H9 (cell line): ENCODE measurements around the gene MCF2L. TPM values are rescaled to one million over a fixed set of nuclear protein-coding genes. Genes with fewer than 3 reads are reported as not detected.
A peak's percentile ranks its signal among the peaks of the same experiment; 100 is the strongest.

Experiments used
- DNase-seq: peaks from one replicate; pipeline ENCODE4 v3.0.0-alpha.2; 2017
- H2AFZ ChIP-seq: one replicate; pipeline ENCODE4 v1.6.1; 2013; ENCODE audit warnings: mild to moderate bottlenecking, low read length, control low read depth, moderate library complexity
- H2AK5ac ChIP-seq: 2 replicates; pipeline ENCODE4 v1.6.1; 2013; ENCODE audit warnings: low read length, control low read depth, mixed read lengths; ENCODE audit not compliant: insufficient read length
- H2BK120ac ChIP-seq: one replicate; pipeline ENCODE4 v1.6.1; 2013; ENCODE audit warnings: low read depth, mild to moderate bottlenecking, low read length, control low read depth, inconsistent platforms; ENCODE audit not compliant: poor library complexity, severe bottlenecking
- H2BK12ac ChIP-seq: 2 replicates; pipeline ENCODE4 v1.6.1; 2013; ENCODE audit warnings: low read length, control low read depth, mixed read lengths, low read depth; ENCODE audit not compliant: insufficient read length
- H2BK15ac ChIP-seq: 2 replicates; pipeline ENCODE4 v1.6.1; 2013; ENCODE audit warnings: low read depth, low read length, control low read depth
- H2BK20ac ChIP-seq: one replicate; pipeline ENCODE4 v1.6.1; 2013; ENCODE audit warnings: low read depth, mild to moderate bottlenecking, low read length, control low read depth, inconsistent platforms; ENCODE audit not compliant: poor library complexity, severe bottlenecking
- H2BK5ac ChIP-seq: 2 replicates; pipeline ENCODE4 v1.6.1; 2013; ENCODE audit warnings: low read length, control low read depth, mixed read lengths; ENCODE audit not compliant: insufficient read length
- H3K14ac ChIP-seq: 2 replicates; pipeline ENCODE4 v1.6.1; 2013; ENCODE audit warnings: low read length, control low read depth; ENCODE audit not compliant: insufficient read depth
- H3K18ac ChIP-seq: 2 replicates; pipeline ENCODE4 v1.6.1; 2013; ENCODE audit warnings: low read depth, mild to moderate bottlenecking, mixed read lengths, low read length, control low read depth; ENCODE audit not compliant: insufficient read length
- H3K23ac ChIP-seq: 2 replicates; pipeline ENCODE4 v1.6.1; 2013; ENCODE audit warnings: low read length, control low read depth, mixed read lengths, low read depth; ENCODE audit not compliant: insufficient read length
- H3K23me2 ChIP-seq: 2 replicates; pipeline ENCODE4 v1.6.1; 2013; ENCODE audit warnings: low read depth, mild to moderate bottlenecking, mixed read lengths, low read length, control low read depth; ENCODE audit not compliant: insufficient read length, poor library complexity, severe bottlenecking
- H3K27ac ChIP-seq: 2 replicates; pipeline ENCODE4 v1.5.1; 2013; ENCODE audit warnings: low read length, control low read depth, mixed read lengths, low read depth; ENCODE audit not compliant: insufficient read length
- H3K27me3 ChIP-seq: 2 replicates; pipeline ENCODE4 v1.6.1; 2013; ENCODE audit warnings: low read length, control low read depth, inconsistent platforms; ENCODE audit not compliant: insufficient read depth
- H3K4ac ChIP-seq: 2 replicates; pipeline ENCODE4 v1.6.1; 2013; ENCODE audit warnings: low read depth, mild to moderate bottlenecking, control low read depth, inconsistent platforms, low read length, moderate library complexity
- H3K4me1 ChIP-seq: 2 replicates; pipeline ENCODE4 v1.6.1; 2013; ENCODE audit warnings: low read length, control low read depth, inconsistent platforms; ENCODE audit not compliant: insufficient read depth
- H3K4me2 ChIP-seq: 2 replicates; pipeline ENCODE4 v1.6.1; 2013; ENCODE audit warnings: low read length, control low read depth, mixed read lengths; ENCODE audit not compliant: insufficient read length, insufficient read depth
- H3K56ac ChIP-seq: 2 replicates; pipeline ENCODE4 v1.6.1; 2013; ENCODE audit warnings: low read depth, mild to moderate bottlenecking, mixed read lengths, low read length, control low read depth; ENCODE audit not compliant: insufficient read length
- H3K79me1 ChIP-seq: 2 replicates; pipeline ENCODE4 v1.6.1; 2013; ENCODE audit warnings: low read depth, mild to moderate bottlenecking, moderate library complexity, low read length, control low read depth, inconsistent platforms; ENCODE audit not compliant: insufficient read depth, poor library complexity, severe bottlenecking
- H3K79me2 ChIP-seq: 2 replicates; pipeline ENCODE4 v1.6.1; 2013; ENCODE audit warnings: low read length, control low read depth, inconsistent platforms; ENCODE audit not compliant: insufficient read depth
- H3K9ac ChIP-seq: 2 replicates; pipeline ENCODE4 v1.6.1; 2013; ENCODE audit warnings: low read length, control low read depth, mixed read lengths; ENCODE audit not compliant: insufficient read length; ENCODE audit errors: extremely low read depth
- H3K9me3 ChIP-seq: one replicate; pipeline ENCODE4 v1.6.1; 2013; ENCODE audit warnings: low read depth, low read length, inconsistent platforms; ENCODE audit not compliant: control insufficient read depth
- H3T11ph ChIP-seq: one replicate; pipeline ENCODE4 v1.6.1; 2013; ENCODE audit warnings: mild to moderate bottlenecking, low read length, control low read depth, inconsistent platforms
- H4K20me1 ChIP-seq: one replicate; pipeline ENCODE4 v1.6.1; 2013; ENCODE audit not compliant: control insufficient read depth, insufficient read length, insufficient read depth
- H4K5ac ChIP-seq: 2 replicates; pipeline ENCODE4 v1.6.1; 2013; ENCODE audit warnings: low read depth, mild to moderate bottlenecking, mixed read lengths, low read length, control low read depth; ENCODE audit not compliant: insufficient read length
- H4K8ac ChIP-seq: replicated peaks from 2 replicates; pipeline ENCODE4 v1.6.1; 2013; ENCODE audit warnings: low read length, control low read depth, mixed read lengths, low read depth; ENCODE audit not compliant: insufficient read length
- H4K91ac ChIP-seq: 2 replicates; pipeline ENCODE4 v1.6.1; 2013; ENCODE audit warnings: low read depth, mild to moderate bottlenecking, moderate library complexity, mixed read lengths, low read length, control low read depth; ENCODE audit not compliant: insufficient read length
- H3K27ac Mint-ChIP-seq, 3 experiments: 2 replicates in 2 of 3; 3 replicates in 1 of 3; pipeline ENCODE4 v1.8.0; 2020 to 2021; ENCODE audit warnings: mixed read lengths in 3 of 3, mild to moderate bottlenecking in 1 of 3, moderate library complexity in 1 of 3
- H3K27me3 Mint-ChIP-seq: 2 replicates; pipeline ENCODE4 v1.8.0; 2021; ENCODE audit warnings: low read depth, mild to moderate bottlenecking, moderate library complexity, mixed read lengths
- H3K36me3 Mint-ChIP-seq, 3 experiments: 2 replicates in 2 of 3; 3 replicates in 1 of 3; pipeline ENCODE4 v1.8.0; 2020 to 2021; ENCODE audit warnings: low read depth in 3 of 3, mixed read lengths in 3 of 3; ENCODE audit not compliant: insufficient read depth in 1 of 3
- H3K4me1 Mint-ChIP-seq, 2 experiments: 2 replicates each; pipeline ENCODE4 v1.8.0; 2020; ENCODE audit warnings: mixed read lengths in 2 of 2
- H3K4me3 Mint-ChIP-seq, 2 experiments: 2 replicates in 1 of 2; 3 replicates in 1 of 2; pipeline ENCODE4 v1.8.0; 2020 to 2021; ENCODE audit warnings: mild to moderate bottlenecking in 2 of 2, mixed read lengths in 2 of 2, moderate library complexity in 1 of 2
- H3K9me3 Mint-ChIP-seq, 2 experiments: 2 replicates in 1 of 2; 3 replicates in 1 of 2; pipeline ENCODE4 v1.8.0; 2020; ENCODE audit warnings: mild to moderate bottlenecking in 2 of 2, mixed read lengths in 2 of 2, moderate library complexity in 1 of 2
- CTCF ChIP-seq: fragments of 200-600 bp; sonication (generic); conservative IDR thresholded peaks from 3 replicates; pipeline ENCODE4 v1.8.0; 2021; ENCODE audit warnings: antibody characterized with exemption, mild to moderate bottlenecking
- WGBS: extraction: QIAGEN DNeasy Blood & Tissue Kit; methylation state at CpG from one replicate; pipeline ENCODE4 v1.1.7; 2013; ENCODE audit warnings: missing lambda C conversion rate, low lambda C conversion rate, mixed read lengths; ENCODE audit not compliant: insufficient read length; ENCODE audit errors: extremely low coverage; 5-methylcytosine and 5-hydroxymethylcytosine counted together
- total RNA-seq: library from RNA; stranded (reverse); gene quantifications from 2 replicates; pipeline ENCODE4 v1.2.1, GENCODE V29; 2021

MCF2L gene
- total RNA-seq, 1 experiment from 2014 or later = 18.5 TPM

GRCh38 chr13:113121928-113122471, 153.0 kb downstream of the MCF2L start:
- H3K23ac ChIP-seq = no peak overlapping the region
- H3K4me1 Mint-ChIP-seq = peaks cover 10 to 15% of the 10 kb centered on the region in 2 experiments
- H3K27me3 Mint-ChIP-seq = peaks cover 24% of the 10 kb centered on the region
- no peak overlapping the region for H3K4me2 ChIP-seq
- no peaks in the 10 kb centered on the region for H3K27me3 ChIP-seq
- H3K9me3 ChIP-seq = no peaks in the 10 kb centered on the region
- no peak overlapping the region for H2BK5ac ChIP-seq
- no peak overlapping the region for H2BK12ac ChIP-seq
- no peak overlapping the region for H3K56ac ChIP-seq
- H3K18ac ChIP-seq = no peak overlapping the region
- no peak overlapping the region; the same call in 1 of the 2 replicates for H3K14ac ChIP-seq
- no peak overlapping the region for H3T11ph ChIP-seq
- no peak overlapping the region for H4K5ac ChIP-seq
- WGBS = no CpG with 5 or more reads among the region's 16 CpGs
- H3K79me1 ChIP-seq = no peaks in the 10 kb centered on the region
- H3K9ac ChIP-seq = no peak overlapping the region
- H4K20me1 ChIP-seq = no peaks in the 10 kb centered on the region
- no peak overlapping the region for H3K4me3 Mint-ChIP-seq
- H3K9me3 Mint-ChIP-seq = no peaks in the 10 kb centered on the region
- no peak overlapping the region for H3K27ac Mint-ChIP-seq
- H2AFZ ChIP-seq = no peak overlapping the region
- no peak overlapping the region for H2BK120ac ChIP-seq
- no peaks in the 10 kb centered on the region for H3K36me3 Mint-ChIP-seq
- H4K91ac ChIP-seq = no peak overlapping the region
- H3K23me2 ChIP-seq = no peaks in the 10 kb centered on the region
- no peak overlapping the region for H2AK5ac ChIP-seq
- H4K8ac ChIP-seq = no peak overlapping the region
- H3K4me1 ChIP-seq = no peaks in the 10 kb centered on the region; the same call in 1 of the 2 replicates
- H2BK20ac ChIP-seq = no peak overlapping the region
- no peaks in the 10 kb centered on the region for H3K79me2 ChIP-seq
- H3K4ac ChIP-seq = no peak overlapping the region
- peak; percentile 27 for DNase-seq
- H3K27ac ChIP-seq = no peak overlapping the region
- no peak overlapping the region for H2BK15ac ChIP-seq
- TF ChIP-seq CTCF = no peak
